GM12873 (cell line): Measurements from ENCODE around the gene DEFB110.

Experiments used
- TF ChIP-seq, protein P1 (sequence below): IDR thresholded peaks from 2 replicates; pipeline ENCODE4 v1.5.1; 2012; ENCODE audit warnings: low read depth, mild to moderate bottlenecking, moderate library complexity, low read length, control low read depth; ENCODE audit not compliant: insufficient read depth; ENCODE audit errors: missing control alignments

Gene DEFB110

DNA sequence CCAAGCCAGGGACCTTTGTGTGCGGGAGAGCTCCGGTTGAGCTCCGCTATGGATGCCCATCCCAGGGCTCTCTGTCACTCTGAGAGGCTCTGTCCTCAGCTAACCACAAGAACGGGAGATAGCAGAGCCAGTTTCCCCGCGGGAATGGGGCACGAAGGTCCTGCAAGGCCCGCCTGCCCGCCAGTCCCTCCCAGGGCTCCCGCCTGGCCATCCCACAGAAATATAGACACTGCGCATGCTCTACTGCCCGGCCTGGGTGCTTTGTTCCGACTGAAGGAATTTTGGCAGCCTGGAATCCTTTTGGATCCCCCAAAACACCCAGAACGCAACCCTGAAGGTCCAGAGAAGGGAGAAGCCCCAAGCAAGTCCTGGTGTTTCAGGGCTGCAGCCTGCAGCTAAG is 8.6 kb upstream of the DEFB110 start:
- TF ChIP-seq, protein P1, sequence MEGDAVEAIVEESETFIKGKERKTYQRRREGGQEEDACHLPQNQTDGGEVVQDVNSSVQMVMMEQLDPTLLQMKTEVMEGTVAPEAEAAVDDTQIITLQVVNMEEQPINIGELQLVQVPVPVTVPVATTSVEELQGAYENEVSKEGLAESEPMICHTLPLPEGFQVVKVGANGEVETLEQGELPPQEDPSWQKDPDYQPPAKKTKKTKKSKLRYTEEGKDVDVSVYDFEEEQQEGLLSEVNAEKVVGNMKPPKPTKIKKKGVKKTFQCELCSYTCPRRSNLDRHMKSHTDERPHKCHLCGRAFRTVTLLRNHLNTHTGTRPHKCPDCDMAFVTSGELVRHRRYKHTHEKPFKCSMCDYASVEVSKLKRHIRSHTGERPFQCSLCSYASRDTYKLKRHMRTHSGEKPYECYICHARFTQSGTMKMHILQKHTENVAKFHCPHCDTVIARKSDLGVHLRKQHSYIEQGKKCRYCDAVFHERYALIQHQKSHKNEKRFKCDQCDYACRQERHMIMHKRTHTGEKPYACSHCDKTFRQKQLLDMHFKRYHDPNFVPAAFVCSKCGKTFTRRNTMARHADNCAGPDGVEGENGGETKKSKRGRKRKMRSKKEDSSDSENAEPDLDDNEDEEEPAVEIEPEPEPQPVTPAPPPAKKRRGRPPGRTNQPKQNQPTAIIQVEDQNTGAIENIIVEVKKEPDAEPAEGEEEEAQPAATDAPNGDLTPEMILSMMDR, result no peak

- TF ChIP-seq, protein P1, result no peak
Observed at GRCh38 chr6:50025258-50025657, 3.5 kb upstream of the DEFB110 start.

DNA sequence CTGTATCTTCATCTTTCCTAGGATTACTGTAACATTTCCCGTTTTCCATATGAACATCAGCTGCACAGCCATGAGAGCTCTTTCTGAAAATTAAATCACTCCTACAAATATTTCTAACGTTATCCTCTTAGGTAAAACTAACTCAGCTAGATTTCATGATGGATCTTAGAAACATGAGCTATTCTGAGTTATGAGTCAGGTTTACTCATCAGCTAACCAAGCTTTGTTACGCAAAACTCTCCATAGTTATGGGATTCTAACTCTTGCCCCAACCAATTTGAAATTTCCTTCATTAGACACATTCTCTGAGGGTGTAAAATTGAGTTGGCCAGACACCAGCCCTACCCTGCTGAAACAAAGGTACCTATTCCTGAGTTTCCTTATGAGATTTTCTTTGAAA is 14.0 kb downstream of the DEFB110 start:
- TF ChIP-seq, protein P1, result no peak

DNA sequence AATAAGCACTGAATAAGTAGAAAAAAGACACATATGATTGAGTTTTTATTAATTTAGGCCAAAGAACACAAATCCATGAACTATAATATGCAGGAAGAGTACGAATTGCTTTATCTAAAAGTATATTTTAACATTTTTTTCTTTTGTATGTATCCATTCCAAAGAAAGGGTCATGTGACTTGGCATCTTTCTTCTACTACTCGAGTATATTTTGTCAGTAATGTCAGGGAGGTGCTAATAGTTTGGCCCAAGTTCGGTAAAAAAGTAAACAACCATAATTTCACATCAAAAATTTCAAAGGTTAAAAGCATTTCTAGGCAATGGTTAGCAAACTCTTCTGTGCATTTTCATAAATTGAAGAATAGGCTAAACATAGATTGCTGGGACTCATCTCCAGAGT is 18.7 kb downstream of the DEFB110 start:
- TF ChIP-seq, protein P1, result no peak

DNA sequence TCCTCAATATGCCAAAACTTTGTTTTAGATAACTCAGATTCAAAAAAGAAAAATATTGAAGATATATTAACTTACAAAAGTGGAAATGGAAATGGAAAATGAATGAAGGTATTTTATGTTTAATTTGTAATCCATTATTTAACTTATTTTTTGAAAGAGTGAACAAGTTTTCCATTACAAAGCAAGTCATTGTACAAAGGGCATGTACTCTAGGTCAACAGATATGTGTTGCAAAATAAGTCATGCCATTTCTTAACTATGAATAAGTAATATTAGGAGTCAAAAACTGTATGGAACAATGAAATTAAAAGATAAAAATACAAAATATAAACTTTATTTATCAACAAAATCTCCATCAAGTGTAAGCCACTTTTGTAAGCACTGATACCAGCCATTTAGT is 26.5 kb downstream of the DEFB110 start:
- TF ChIP-seq, protein P1, result no peak

DNA sequence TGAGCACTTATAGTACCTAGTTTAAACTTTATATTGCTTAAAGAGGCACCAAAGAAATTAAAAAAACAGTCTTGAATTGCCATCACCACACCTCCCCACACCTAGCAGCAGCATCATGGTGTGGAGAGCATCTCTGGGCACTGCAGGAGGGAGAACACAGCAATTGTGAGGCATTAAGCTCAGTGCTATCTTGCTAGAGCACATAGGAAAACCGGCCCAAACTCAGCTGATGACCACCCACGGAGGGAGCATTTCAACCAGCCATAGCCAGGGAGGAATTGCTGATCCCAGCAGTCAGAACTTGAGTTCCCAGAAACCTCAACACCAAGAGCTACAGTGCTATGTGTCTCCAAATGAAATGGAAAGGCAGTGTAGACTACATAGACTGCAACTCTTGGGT is 32.9 kb downstream of the DEFB110 start:
- TF ChIP-seq, protein P1, result no peak

DNA sequence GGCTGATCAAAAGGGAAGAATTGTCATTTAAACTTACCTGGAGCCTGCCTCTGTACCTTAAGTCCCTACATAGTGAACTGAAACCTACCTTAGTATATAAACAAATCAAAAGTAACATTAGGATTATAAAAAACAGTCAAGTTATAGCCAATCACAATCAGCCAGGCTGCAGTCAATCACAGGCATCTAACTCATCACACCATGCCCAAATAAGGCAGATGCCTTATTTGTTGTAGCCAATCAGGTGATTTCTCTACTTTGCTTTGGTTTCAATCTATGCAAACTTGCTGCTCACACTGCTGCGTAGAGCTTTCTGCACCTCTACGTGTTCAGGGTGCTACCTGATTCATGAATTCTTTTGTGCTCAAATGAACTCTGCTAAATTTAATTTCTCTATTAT is 34.0 kb downstream of the DEFB110 start:
- TF ChIP-seq, protein P1, result no peak
